Measurements from ENCODE around the gene SKOR2. TPM values are rescaled to one million over a fixed set of nuclear protein-coding genes. Genes with fewer than 3 reads are reported as not detected.
"Not testable (repeated sequence)": the region's sequence is repeated elsewhere in the genome, so short reads cannot be mapped to it uniquely, and the experiment has no call there.

The SKOR2 gene
- total and polyA plus RNA-seq, 10 donors: not detected

DNA sequence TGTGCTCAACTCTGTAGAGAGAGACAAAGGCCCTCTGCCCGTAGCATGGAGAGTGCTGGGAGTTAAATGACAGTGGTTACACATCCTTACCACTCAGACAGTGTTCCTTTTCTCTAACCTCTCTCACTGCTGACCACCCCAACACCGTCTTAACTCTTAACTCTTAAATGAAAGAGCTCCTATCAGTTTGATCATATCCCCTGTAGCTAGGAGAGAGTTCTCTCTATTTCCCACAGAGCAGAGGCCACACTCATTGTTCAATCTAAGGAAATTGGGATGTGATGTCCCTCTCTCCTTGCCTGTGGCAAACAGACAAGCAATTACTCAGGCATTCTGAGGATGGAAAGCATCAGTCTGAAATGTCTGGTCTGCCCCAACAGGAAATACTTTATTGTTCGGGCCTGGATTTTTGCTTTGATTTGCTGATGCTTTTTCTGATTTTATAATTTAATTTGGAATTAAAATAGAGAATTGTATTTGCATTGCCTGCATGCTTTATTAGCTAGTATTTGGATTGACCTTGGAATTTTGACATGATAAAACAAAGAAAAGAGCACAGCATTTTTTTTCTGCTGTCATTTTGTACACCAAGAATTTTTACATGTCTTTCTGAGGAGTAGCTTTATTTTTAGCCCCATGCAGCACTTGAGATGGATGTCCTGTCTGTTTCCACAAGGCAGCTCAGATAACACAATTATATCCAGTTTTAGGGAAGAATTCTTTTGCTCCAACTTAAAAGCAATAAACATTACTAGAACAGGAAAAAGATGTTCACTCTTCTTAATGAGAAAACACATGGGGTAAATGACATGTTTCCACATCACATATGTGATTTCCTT, 47.6 kb downstream of the SKOR2 start:
- no peaks in the 10 kb centered on the region for H3K9me3 ChIP-seq
- peaks cover 0 to 8% (median 0%) of the 10 kb centered on the region in 7 donors for H3K27me3 ChIP-seq (replicated peaks in 1 of 7)
- no peaks in the 10 kb centered on the region for H3K36me3 ChIP-seq
- intact Hi-C loops (cut with DNase I; ENCODE audit: low total_unique reads): loop anchor here (2.0 kb wide), 1 partner anchor 101 kb away; no protein-coding TSS in a partner anchor
- no peak for TF ChIP-seq CTCF (IDR thresholded peaks at IDR 0.05 in 8 of 11, conservative IDR thresholded peaks at IDR 0.05 in 3 of 11)
- TF ChIP-seq POLR2A (IDR thresholded peaks at IDR 0.05): no peak
- no peak for TF ChIP-seq POLR2AphosphoS5 (IDR thresholded peaks at IDR 0.05)
- 47 to 68% (median 55%) methylated on average over 3 of the region's 3 CpGs for WGBS, 5 donors
- no peak for DNase-seq
- no peak overlapping the region for H3K27ac ChIP-seq
- no peaks in the 10 kb centered on the region for H3K4me1 ChIP-seq
- H3K4me3 ChIP-seq: no peak overlapping the region

DNA sequence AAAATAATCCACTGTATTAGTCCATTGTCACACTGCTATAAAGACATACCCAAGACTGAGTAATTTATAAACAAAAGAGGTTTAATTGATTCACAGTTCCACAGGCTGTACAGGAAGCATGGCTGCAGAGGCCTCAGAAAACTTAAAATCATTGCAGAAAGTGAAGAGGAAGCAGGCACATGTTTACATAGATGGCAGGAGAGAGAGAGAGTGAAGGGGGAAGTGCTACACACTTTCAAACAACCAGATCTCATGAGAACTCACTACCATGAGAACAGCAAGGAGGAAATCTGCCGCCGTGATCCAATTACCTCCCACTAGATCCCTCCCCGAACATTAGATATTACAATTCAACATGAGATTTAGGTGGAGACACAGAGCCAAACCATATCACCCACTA, 55.5 kb downstream of the SKOR2 start:
- H3K36me3 ChIP-seq; H3K27me3 ChIP-seq (replicated peaks in 1 of 7); DNase-seq; H3K4me1 ChIP-seq; H3K27ac ChIP-seq; H3K9me3 ChIP-seq; intact Hi-C loops (cut with DNase I; ENCODE audit: low total_unique reads); H3K4me3 ChIP-seq: not testable (repeated sequence)
- 69 to 82% (median 74%) methylated on average over 3 of the region's 3 CpGs for WGBS, 5 donors

DNA sequence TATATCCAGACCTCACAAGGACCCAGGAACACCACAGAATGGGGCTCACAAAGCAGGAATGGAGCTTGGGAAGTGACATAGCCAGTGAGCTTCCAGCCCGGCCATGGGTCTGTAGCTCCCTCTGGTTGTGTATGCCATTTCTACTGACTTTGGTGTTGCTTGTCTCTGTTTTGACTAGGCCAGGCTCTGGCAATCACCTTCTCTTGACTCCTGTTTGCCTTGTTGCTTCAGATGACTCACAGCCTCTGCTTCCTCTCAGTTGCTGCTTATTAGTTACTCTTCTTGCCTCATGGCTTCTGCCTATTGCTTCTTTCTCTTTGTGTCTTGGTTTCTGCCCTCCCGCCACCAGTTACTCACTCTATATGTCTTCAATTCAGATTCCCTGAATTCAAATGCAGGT, 59.5 kb downstream of the SKOR2 start:
- H3K9me3 ChIP-seq: no peaks in the 10 kb centered on the region
- WGBS, 5 donors: 88 to 98% (median 92%) methylated on average over 2 of the region's 2 CpGs
- DNase-seq: no peak
- peaks cover 0 to 8% (median 3%) of the 10 kb centered on the region in 7 donors for H3K27me3 ChIP-seq (replicated peaks in 1 of 7)
- no peaks in the 10 kb centered on the region for H3K36me3 ChIP-seq
- H3K4me3 ChIP-seq: no peak overlapping the region
- no peaks in the 10 kb centered on the region for H3K4me1 ChIP-seq
- H3K27ac ChIP-seq: no peak overlapping the region
- intact Hi-C loops (cut with DNase I; ENCODE audit: low total_unique reads): no loop called here
- TF ChIP-seq POLR2AphosphoS5 (IDR thresholded peaks at IDR 0.05) (no peak), POLR2A (IDR thresholded peaks at IDR 0.05) (no peak), CTCF (IDR thresholded peaks at IDR 0.05 in 8 of 11, conservative IDR thresholded peaks at IDR 0.05 in 3 of 11) (no peak)

- intact Hi-C loops (cut with DNase I; ENCODE audit: low total_unique reads): no loop called here
- 77 to 90% (median 89%) methylated on average over 7 of the region's 7 CpGs for WGBS, 5 donors
Observed at GRCh38 chr18:47187721-47188120, 63.7 kb downstream of the SKOR2 start.

More at GRCh38 chr18:47187721-47188120, 63.7 kb downstream of the SKOR2 start:
- H3K27me3 ChIP-seq (replicated peaks in 1 of 7): peaks cover 0 to 8% (median 3%) of the 10 kb centered on the region in 7 donors
- TF ChIP-seq CTCF (IDR thresholded peaks at IDR 0.05 in 8 of 11, conservative IDR thresholded peaks at IDR 0.05 in 3 of 11): no peak
- TF ChIP-seq POLR2AphosphoS5 (IDR thresholded peaks at IDR 0.05): no peak
- no peak for TF ChIP-seq POLR2A (IDR thresholded peaks at IDR 0.05)
- H3K4me3 ChIP-seq: no peak overlapping the region
- H3K4me1 ChIP-seq: no peaks in the 10 kb centered on the region
- peaks cover 4 to 28% (median 17%) of the 10 kb centered on the region in 8 donors for H3K9me3 ChIP-seq
- H3K27ac ChIP-seq: no peak overlapping the region
- DNase-seq: no peak
- H3K36me3 ChIP-seq: no peaks in the 10 kb centered on the region

All from spleen (tissue), 11 donors.